Stimulated activated CD8-positive, alpha-beta memory T cell treated with anti-CD3 and anti-CD28 coated beads, Interleukin-15, amount 100 ng/mL, for 4 hours (primary cell): Measurements from ENCODE around the gene TIAL1.
"Not testable (repeated sequence)": the region's sequence is repeated elsewhere in the genome, so short reads cannot be mapped to it uniquely, and the experiment has no call there.

Experiments used
- DNase-seq, 2 donors: peaks; one replicate each; pipeline ENCODE4 v3.0.0-alpha.2; 2020; ENCODE audit warnings: low read depth in 2 of 2

TIAL1 gene

GRCh38 chr10:119596537-119597404, at the start of gene TIAL1:
TIAL1 (minus strand) TSS chr10:119596964; CDS start chr10:119596465, 499 bp downstream.
- peak; percentile 82 to 90 for DNase-seq

GRCh38 chr10:119644994-119645393, 48.2 kb upstream of the TIAL1 start:
- DNase-seq, result no peak

GRCh38 chr10:119644205-119644814, 47.5 kb upstream of the TIAL1 start:
- no peak for DNase-seq

GRCh38 chr10:119643306-119644204, 46.8 kb upstream of the TIAL1 start:
- DNase-seq, result no peak

GRCh38 chr10:119642556-119643111, 45.9 kb upstream of the TIAL1 start:
- DNase-seq, result no peak

GRCh38 chr10:119640875-119641526, 44.2 kb upstream of the TIAL1 start:
- no peak for DNase-seq

- DNase-seq, result no peak
Measured at GRCh38 chr10:119640384-119640783, 43.6 kb upstream of the TIAL1 start.

GRCh38 chr10:119638982-119639381, 42.2 kb upstream of the TIAL1 start:
- DNase-seq, result no peak

GRCh38 chr10:119637631-119638030, 40.9 kb upstream of the TIAL1 start:
- DNase-seq, result no peak

GRCh38 chr10:119634219-119634544, 37.4 kb upstream of the TIAL1 start:
- DNase-seq, result no peak

GRCh38 chr10:119633538-119634218, 36.9 kb upstream of the TIAL1 start:
- DNase-seq, result no peak

- no peak for DNase-seq
Measured at GRCh38 chr10:119630300-119630699, 33.5 kb upstream of the TIAL1 start.

- DNase-seq, result no peak
Measured at GRCh38 chr10:119625570-119626280, 29.0 kb upstream of the TIAL1 start.

- DNase-seq, result no peak
Measured at GRCh38 chr10:119621078-119621384, 24.3 kb upstream of the TIAL1 start.

- no peak for DNase-seq
Measured at GRCh38 chr10:119620241-119621077, 23.7 kb upstream of the TIAL1 start.

- not testable (repeated sequence) for DNase-seq
Measured at GRCh38 chr10:119619811-119620210, 23.0 kb upstream of the TIAL1 start.

GRCh38 chr10:119619215-119619614, 22.5 kb upstream of the TIAL1 start:
- DNase-seq, result no peak

GRCh38 chr10:119616882-119617570, 20.3 kb upstream of the TIAL1 start:
- DNase-seq, result no peak

GRCh38 chr10:119614686-119615085, 17.9 kb upstream of the TIAL1 start:
- no peak for DNase-seq
